Activated CD4-positive, alpha-beta T cell treated with anti-CD3 and anti-CD28 coated beads, Interleukin-10, Interleukin-2, amounts not matched to agents 100 ng/mL and 50 ng/mL, durations not matched to agents 16 hours and 8 hours (primary cell): ENCODE results near the gene TRIM26.
A peak's percentile ranks its signal among the peaks of the same experiment; 100 is the strongest.
"Not testable (repeated sequence)": the region's sequence is repeated elsewhere in the genome, so short reads cannot be mapped to it uniquely, and the experiment has no call there.

Source experiments
- DNase-seq: peaks from one replicate; pipeline ENCODE4 v3.0.0-alpha.2; 2020

Gene TRIM26

DNA sequence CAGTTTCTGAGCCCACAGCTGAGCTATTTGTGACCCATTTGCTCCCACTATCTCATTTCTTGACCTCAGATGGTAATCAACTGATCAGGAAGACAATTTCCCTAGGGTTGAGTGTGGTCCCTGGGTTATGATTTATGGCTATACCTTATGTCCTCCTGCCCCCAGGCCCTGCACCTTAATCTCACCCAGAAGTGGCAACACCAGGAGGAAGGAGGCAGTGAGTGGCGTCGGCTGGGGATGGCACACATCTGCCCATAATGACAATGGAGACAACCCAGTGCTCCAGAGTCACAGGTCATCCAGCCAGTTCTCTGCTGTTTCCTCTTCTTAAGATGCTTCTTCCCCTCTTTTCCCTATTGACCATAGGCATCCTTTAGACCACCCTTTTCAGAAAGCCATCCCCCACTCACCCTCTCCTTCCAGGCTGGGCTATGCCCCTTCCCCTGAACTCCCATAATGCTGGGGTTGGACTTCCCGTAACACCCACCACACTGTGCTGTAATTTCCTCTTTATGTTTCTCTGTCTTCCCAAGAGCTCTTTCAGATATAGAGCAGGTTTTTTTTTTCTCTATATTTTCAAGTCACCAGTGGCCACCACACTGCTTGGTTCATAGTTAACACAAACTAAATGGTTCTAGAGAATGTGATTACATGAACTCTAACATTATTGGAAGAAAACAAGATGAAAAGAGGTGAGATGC, 60.1 kb downstream of the TRIM26 start:
- no peak for DNase-seq

- no peak for DNase-seq
Measured at GRCh38 chr6:30152016-30152673, 61.1 kb downstream of the TRIM26 start.

DNA sequence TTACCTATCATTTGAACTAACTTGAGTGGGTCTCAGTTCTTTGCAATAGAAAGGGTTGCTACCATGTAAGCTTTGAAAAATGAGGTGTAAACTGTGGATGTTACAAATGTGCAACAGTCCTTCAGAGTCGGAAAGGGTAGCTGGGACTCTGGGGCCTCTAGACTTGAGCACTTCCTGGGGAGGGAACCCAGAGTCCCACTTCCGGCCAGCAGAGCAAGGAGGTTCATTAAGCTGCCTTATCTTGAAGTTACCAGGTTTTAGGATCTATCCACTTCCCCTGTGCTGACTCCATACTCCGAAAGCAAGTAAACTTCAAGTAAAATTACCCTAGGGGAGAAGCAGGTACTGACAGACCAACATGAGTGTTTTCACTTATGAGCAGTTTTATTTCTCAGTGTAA, 61.6 kb downstream of the TRIM26 start:
- no peak for DNase-seq

GRCh38 chr6:30150671-30151395, 62.4 kb downstream of the TRIM26 start:
- no peak for DNase-seq

DNA sequence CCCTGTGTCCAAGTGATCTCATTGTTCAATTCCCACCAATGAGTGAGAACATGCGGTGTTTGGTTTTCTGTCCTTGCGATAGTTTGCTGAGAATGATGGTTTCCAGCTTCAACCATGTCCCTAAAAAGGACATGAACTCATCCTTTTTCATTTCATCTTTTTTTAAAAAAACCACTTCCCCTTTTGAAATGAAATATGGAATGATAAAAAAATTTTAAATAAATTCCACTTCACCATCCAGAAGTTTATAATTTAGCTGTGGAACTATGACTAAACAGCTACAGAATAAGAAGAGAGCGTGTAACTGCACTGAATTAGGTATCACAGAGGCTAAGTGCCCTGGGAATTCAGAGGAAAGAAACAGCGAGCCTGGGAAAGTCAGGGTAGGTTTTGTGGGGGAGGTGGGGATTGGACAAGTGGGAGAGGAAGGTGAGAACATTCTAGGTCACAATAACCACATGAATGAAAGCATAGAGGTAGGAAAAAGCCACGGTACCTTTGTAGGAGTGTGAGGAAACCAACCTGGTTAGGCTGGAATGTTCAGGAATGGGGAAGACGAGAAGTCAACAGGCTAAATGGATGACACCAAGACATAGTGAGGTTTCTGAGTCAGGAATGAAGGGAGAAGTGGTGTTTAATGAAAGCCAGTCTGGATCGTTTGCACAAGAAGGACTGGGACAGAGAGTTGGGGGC, 63.2 kb downstream of the TRIM26 start:
- DNase-seq: no peak

DNA sequence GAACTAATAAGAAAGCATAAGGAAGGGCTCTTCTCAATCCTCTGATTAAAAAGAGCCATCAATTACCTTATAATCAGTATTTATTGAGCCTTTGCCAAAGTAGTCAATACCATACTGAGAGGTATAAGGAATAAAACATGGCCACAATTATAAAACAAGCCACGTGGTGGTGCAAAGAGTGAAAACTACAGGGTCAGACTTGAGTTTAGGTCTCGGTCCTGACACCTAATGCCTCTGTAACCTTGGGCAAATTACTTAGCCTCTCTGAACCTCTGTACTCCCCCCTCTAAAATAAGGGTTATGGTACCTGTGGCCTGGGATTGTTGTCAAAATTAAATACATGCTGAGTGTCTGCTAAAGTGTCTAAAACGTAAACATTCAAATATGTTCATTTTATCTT, 64.0 kb downstream of the TRIM26 start:
- no peak for DNase-seq

DNA sequence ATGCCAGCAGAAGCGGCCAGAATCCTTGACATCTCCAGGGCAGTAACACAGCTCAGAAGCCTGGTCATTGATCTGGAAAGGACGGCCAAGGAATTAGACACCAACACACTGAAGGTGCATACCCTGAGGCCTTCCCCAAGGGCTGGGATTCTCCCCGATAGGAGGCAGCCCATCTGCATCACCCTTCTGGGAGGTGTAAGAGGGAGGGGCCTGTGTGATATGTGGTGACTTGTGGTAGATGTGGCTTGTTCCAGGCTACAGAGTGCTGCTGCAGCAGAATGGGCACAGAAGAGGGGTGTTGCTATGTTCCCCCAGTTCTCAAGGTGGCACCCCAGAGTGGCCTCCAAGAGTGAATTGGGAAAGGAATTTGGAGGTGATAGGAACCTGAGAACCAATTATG, 66.1 kb downstream of the TRIM26 start:
- DNase-seq: no peak

DNA sequence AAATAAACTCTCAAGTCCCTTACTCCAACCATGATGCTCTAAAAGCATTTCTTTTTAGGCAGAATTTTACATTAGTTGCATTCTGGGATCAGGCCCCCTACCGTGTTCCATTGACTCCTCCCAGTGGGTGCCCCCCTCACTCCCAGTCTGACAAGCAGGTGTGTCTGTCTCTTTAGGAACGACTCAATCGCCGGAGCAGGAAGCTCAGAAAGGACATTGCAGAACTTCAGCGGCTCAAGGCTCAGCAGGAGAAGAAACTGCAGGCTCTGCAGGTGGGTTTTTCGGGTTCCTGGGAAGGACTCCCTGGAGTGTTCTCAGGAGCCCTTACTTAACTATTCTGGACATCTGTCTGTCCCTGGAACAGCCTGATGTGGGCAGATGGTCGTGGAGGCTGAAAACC, 67.4 kb downstream of the TRIM26 start:
- no peak for DNase-seq

- DNase-seq: no peak
Measured at GRCh38 chr6:30144811-30145210, 68.4 kb downstream of the TRIM26 start.

GRCh38 chr6:30143780-30144179, 69.4 kb downstream of the TRIM26 start:
- no peak for DNase-seq

- DNase-seq: no peak
Measured at GRCh38 chr6:30142665-30143064, 70.5 kb downstream of the TRIM26 start.

- DNase-seq: not testable (repeated sequence)
Measured at GRCh38 chr6:30140240-30140639, 73.0 kb downstream of the TRIM26 start.

GRCh38 chr6:30136570-30137286, 76.5 kb downstream of the TRIM26 start:
- peak; percentile 56 for DNase-seq

DNA sequence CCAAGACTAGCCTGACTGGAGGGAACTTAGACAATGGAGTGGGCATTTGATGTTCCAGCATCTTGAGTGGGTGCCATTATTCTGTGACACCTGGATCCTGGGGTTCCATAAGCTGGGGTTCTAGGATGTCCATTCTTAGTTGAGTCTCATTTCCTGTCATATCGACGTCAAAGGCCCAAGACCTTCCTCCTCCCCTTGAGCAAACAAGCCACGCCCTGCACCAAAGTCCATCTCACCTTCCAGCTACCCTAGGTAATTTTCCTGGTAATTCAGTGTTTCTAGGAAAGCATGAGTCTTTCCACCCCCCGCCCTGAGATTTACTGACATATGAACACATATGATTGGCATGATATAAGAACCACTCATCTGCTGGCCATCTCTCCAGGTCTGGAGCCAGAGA, 77.4 kb downstream of the TRIM26 start, which contains the start of gene TRIM40:
Gene TRIM40, plus strand, starts transcription at position 384 of the 400 bp plus-strand sequence. CDS start 897 bp downstream, outside the sequence.
- DNase-seq: no peak

- no peak for DNase-seq
Measured at GRCh38 chr6:30135147-30135546, 78.1 kb downstream of the TRIM26 start.
